H1 (cell line): Measurements from ENCODE around the gene ARHGAP18. TPM values are rescaled to one million over a fixed set of nuclear protein-coding genes. Genes with fewer than 3 reads are reported as not detected.

Experiments
- BRCA1 ChIP-seq: IDR thresholded peaks from 2 replicates; pipeline ENCODE4 v1.6.1; 2012; ENCODE audit warnings: low read depth, low read length, improper control_type of control experiment
- CREB1 ChIP-seq: IDR thresholded peaks from 2 replicates; pipeline ENCODE4 v1.6.1; 2012; ENCODE audit warnings: inconsistent platforms
- GABPA ChIP-seq: IDR thresholded peaks from 2 replicates; pipeline ENCODE4 v1.6.1; 2011; ENCODE audit warnings: mild to moderate bottlenecking, low read length, moderate library complexity, borderline replicate concordance; ENCODE audit not compliant: insufficient read depth
- JUN ChIP-seq: IDR thresholded peaks from 2 replicates; pipeline ENCODE4 v1.6.1; 2011; ENCODE audit warnings: low read depth, mild to moderate bottlenecking, improper control_type of control experiment, low read length
- SIX5 ChIP-seq: IDR thresholded peaks from 2 replicates; pipeline ENCODE4 v1.6.1; 2011; ENCODE audit warnings: mild to moderate bottlenecking, low read depth, low read length
- SUZ12 ChIP-seq: fragments of 200-600 bp; sonication (generic); IDR thresholded peaks from 2 replicates; pipeline ENCODE4 v1.6.1; 2012; ENCODE audit warnings: mild to moderate bottlenecking, inconsistent platforms, low read length, moderate library complexity, mixed read lengths
- TAF7 ChIP-seq: optimal IDR thresholded peaks from 2 replicates; pipeline ENCODE3; 2011; ENCODE audit warnings: low read depth, mild to moderate bottlenecking, inconsistent platforms, low read length, moderate library complexity, borderline replicate concordance
- polyA plus RNA-seq, 7 experiments: library from polyadenylated mRNA; depleted of rRNA in 3 of 7; stranded (reverse) in 5 of 7; unstranded in 2 of 7; fragments of >200 nt in 5 of 7; fragments of 200-250 nt in 2 of 7; gene quantifications; 1 replicate in 5 of 7; 2 replicates in 1 of 7; 4 replicates in 1 of 7; pipeline versions ENCODE4 v1.2.1 to v1.2.3, GENCODE V29; 2011 to 2013; ENCODE audit warnings: missing spikeins in 2 of 7, mixed read lengths in 2 of 7
- total RNA-seq: library from RNA; stranded (reverse); fragmentation: NEBNext Ultra II Directional; extraction: Animal tissue kit (Norgen Biotek cat#: 25700); gene quantifications from 2 replicates; pipeline ENCODE4 v1.2.1, GENCODE V29; 2021
- TF ChIP-seq, protein P1 (sequence below), 3 experiments: IDR thresholded peaks; 1 replicate in 2 of 3; 2 replicates in 1 of 3; pipeline versions ENCODE4 v1.5.1 to v1.6.1; 2011; ENCODE audit warnings: low read length in 3 of 3, mild to moderate bottlenecking in 3 of 3, inconsistent platforms in 2 of 3, low read depth in 1 of 3, moderate library complexity in 1 of 3; ENCODE audit not compliant: insufficient read depth in 1 of 3; ENCODE audit errors: control extremely low read depth in 1 of 3

Gene ARHGAP18
- total and polyA plus RNA-seq, 2 of the 8 experiments (the other 6 are each of a cell fraction or from before 2014, with no cell fraction given) = 0.83 to 4.5 TPM

DNA sequence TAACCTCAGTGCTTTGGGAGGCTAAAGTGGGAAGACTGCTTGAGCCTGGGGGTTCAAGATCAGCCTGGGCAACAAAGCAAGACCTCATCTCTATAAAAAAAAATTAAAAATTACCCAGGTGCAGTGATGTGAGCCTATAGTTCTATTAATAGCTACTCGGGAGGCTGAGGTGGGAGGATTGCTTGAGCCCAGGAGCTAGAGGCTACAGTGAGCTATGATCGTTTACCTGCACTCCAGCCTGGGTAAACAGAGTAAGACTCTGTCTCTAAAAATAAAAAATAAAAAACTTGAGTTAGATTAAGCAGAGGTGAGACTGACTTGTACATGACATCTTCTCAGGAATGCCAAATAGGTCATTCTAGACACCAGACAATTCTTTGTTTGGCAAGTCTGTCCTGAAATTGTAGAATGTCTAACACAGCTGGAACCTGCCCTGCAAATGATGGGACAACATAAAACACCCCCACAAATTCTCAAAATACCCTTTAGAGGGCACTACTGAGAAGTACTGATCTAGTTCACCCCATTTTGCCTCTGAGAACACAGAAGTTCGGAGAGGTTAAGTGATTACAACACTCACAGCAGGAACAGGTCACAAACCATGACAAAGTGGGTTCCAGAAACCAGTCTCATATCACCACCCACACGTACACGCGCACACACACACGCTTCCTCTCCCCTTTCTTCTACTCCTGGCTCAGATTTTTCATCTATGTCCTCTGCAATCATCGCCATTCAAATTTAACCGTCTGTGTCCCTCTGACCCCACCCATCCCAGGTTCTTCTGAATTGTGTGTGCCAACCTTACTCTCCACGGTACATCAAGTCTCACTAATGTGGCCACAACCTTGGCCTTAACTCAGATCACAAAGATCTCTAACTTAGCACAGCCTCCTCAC is 38.3 kb downstream of the ARHGAP18 start (continued):
- no peak for TF ChIP-seq CREB1
- no peak for TF ChIP-seq GABPA
- no peak for TF ChIP-seq JUN
- TF ChIP-seq, protein P1, sequence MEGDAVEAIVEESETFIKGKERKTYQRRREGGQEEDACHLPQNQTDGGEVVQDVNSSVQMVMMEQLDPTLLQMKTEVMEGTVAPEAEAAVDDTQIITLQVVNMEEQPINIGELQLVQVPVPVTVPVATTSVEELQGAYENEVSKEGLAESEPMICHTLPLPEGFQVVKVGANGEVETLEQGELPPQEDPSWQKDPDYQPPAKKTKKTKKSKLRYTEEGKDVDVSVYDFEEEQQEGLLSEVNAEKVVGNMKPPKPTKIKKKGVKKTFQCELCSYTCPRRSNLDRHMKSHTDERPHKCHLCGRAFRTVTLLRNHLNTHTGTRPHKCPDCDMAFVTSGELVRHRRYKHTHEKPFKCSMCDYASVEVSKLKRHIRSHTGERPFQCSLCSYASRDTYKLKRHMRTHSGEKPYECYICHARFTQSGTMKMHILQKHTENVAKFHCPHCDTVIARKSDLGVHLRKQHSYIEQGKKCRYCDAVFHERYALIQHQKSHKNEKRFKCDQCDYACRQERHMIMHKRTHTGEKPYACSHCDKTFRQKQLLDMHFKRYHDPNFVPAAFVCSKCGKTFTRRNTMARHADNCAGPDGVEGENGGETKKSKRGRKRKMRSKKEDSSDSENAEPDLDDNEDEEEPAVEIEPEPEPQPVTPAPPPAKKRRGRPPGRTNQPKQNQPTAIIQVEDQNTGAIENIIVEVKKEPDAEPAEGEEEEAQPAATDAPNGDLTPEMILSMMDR (IDR thresholded peaks at IDR 0.05; ENCODE audit: control extremely low read depth in 1 of 3, insufficient read depth in 1 of 3, low read depth in 1 of 3, low read length in 3 of 3) = peak in 2 of 3 experiments; percentile 53 to 58; a peak in 3 of 4 replicates
- no peak for TF ChIP-seq BRCA1
- TF ChIP-seq TAF7 = no peak
- TF ChIP-seq SIX5 = no peak
- no peak for TF ChIP-seq SUZ12
